K562 (cell line): Measurements from ENCODE around the gene ZNF598. TPM values are rescaled to one million over a fixed set of nuclear protein-coding genes. Genes with fewer than 3 reads are reported as not detected.

ENCODE experiments used
- ARID1B ChIP-seq: fragments of 450-650 bp; IDR thresholded peaks from 2 replicates; pipeline ENCODE4 v1.6.1; 2016; ENCODE audit warnings: antibody characterized with exemption, mild to moderate bottlenecking, inconsistent platforms
- ATF6 ChIP-seq: sonication (generic); formaldehyde crosslinking; IDR thresholded peaks from 2 replicates; pipeline ENCODE4 v1.4.0; 2020; ENCODE audit warnings: mild to moderate bottlenecking, missing genetic modification reagents
- MAFF ChIP-seq: IDR thresholded peaks from 2 replicates; pipeline ENCODE4 v1.6.1; 2012; ENCODE audit warnings: low read length, improper control_type of control experiment
- NEUROD1 ChIP-seq: fragments of 150-350 bp; IDR thresholded peaks from 2 replicates; pipeline ENCODE4 v1.6.1; 2014; ENCODE audit warnings: borderline replicate concordance, low read length, low read depth; ENCODE audit not compliant: partially characterized antibody
- PCBP2 ChIP-seq: fragments of 200-400 bp; formaldehyde crosslinking; IDR thresholded peaks from 2 replicates; pipeline ENCODE4 v1.6.1; 2018; ENCODE audit warnings: low read length, low read depth, mild to moderate bottlenecking, moderate library complexity; ENCODE audit not compliant: poor library complexity, severe bottlenecking
- PRMT5 ChIP-seq: sonication (generic); formaldehyde crosslinking; IDR thresholded peaks from 2 replicates; pipeline ENCODE4 v1.5.0; 2020; ENCODE audit warnings: missing genetic modification reagents
- RB1 ChIP-seq: fragments of 450-650 bp; IDR thresholded peaks from 2 replicates; pipeline ENCODE4 v1.6.1; 2017; ENCODE audit warnings: low read depth, mild to moderate bottlenecking
- RUNX1 ChIP-seq: sonication (generic); IDR thresholded peaks from 2 replicates; pipeline ENCODE4 v1.6.1; 2016; ENCODE audit warnings: antibody characterized with exemption, low read depth
- SREBF2 ChIP-seq: sonication (generic); formaldehyde crosslinking; IDR thresholded peaks from 2 replicates; pipeline ENCODE4 v1.4.0; 2020; ENCODE audit warnings: mild to moderate bottlenecking, missing genetic modification reagents
- ZNF143 ChIP-seq: sonication (generic); formaldehyde crosslinking; IDR thresholded peaks from 2 replicates; pipeline ENCODE4 v1.9.0; 2022; ENCODE audit warnings: mild to moderate bottlenecking, missing genetic modification reagents
- ZNF232 ChIP-seq: sonication (generic); formaldehyde crosslinking; IDR thresholded peaks from 2 replicates; pipeline ENCODE4 v1.8.0; 2022; ENCODE audit warnings: mild to moderate bottlenecking, missing genetic modification reagents
- ZNF24 ChIP-seq: fragments of 450-650 bp; IDR thresholded peaks from 2 replicates; pipeline ENCODE4 v1.6.1; 2016
- ZNF668 ChIP-seq: fragments of 250-450 bp; sonication (Bioruptor Pico); IDR thresholded peaks from 2 replicates; pipeline ENCODE4 v1.8.0; 2022; ENCODE audit warnings: mild to moderate bottlenecking, inconsistent platforms
- ZNF717 ChIP-seq: fragments of 250-450 bp; sonication (Bioruptor Pico); IDR thresholded peaks from 2 replicates; pipeline ENCODE4 v1.5.0; 2021
- polyA plus RNA-seq, 8 experiments: library from polyadenylated mRNA; depleted of rRNA in 4 of 8; stranded (reverse) in 5 of 8; unstranded in 3 of 8; fragments of >200 nt; fragmentation: Nextera tagmentation in 2 of 8; fragmentation: Illumina TruSeq in 1 of 8; extraction: Ambion mirVana in 2 of 8; extraction: Trizol in 1 of 8; gene quantifications; 2 replicates each; pipeline versions ENCODE4 v1.2.1 to v1.2.3, GENCODE V29; 2011 to 2014; ENCODE audit warnings: inconsistent platforms in 1 of 8, missing spikeins in 1 of 8
- total RNA-seq, 7 experiments: library from RNA; depleted of rRNA in 6 of 7; stranded (reverse); fragments of >200 nt in 6 of 7; fragmentation: Illumina TruSeq in 2 of 7; extraction: Trizol in 2 of 7; gene quantifications; 2 replicates each; pipeline versions ENCODE4 v1.2.1 to v1.2.3, GENCODE V29; 2011 to 2021; ENCODE audit warnings: low replicate concordance in 1 of 7
- TF ChIP-seq, protein P1 (sequence below): fragments of 450-650 bp; formaldehyde crosslinking; IDR thresholded peaks from 2 replicates; pipeline ENCODE4 v1.4.0; 2020; ENCODE audit warnings: mild to moderate bottlenecking, moderate library complexity
- TF ChIP-seq, protein P2 (sequence below): conservative IDR thresholded peaks from 2 replicates; pipeline ENCODE4 v1.6.1; 2011; ENCODE audit warnings: low read depth, mild to moderate bottlenecking, low read length; ENCODE audit not compliant: control insufficient read depth
- TF ChIP-seq, protein P3 (sequence below): sonication (generic); IDR thresholded peaks from 2 replicates; pipeline ENCODE4 v1.6.1; 2016
- TF ChIP-seq, protein P4 (sequence below): sonication (generic); formaldehyde crosslinking; IDR thresholded peaks from 2 replicates; pipeline ENCODE4 v1.8.0; 2022; ENCODE audit warnings: missing genetic modification reagents, mild to moderate bottlenecking, moderate library complexity, borderline replicate concordance
- TF ChIP-seq, protein P5 (sequence below): sonication (generic); formaldehyde crosslinking; IDR thresholded peaks from 2 replicates; pipeline ENCODE4 v1.8.1; 2022; ENCODE audit warnings: missing genetic modification reagents

ZNF598 gene
- total and polyA plus RNA-seq, 9 of the 15 experiments (the other 6 are each of a cell fraction or from before 2014, with no cell fraction given), result 0.11 to 115 (median 29.6) TPM

DNA sequence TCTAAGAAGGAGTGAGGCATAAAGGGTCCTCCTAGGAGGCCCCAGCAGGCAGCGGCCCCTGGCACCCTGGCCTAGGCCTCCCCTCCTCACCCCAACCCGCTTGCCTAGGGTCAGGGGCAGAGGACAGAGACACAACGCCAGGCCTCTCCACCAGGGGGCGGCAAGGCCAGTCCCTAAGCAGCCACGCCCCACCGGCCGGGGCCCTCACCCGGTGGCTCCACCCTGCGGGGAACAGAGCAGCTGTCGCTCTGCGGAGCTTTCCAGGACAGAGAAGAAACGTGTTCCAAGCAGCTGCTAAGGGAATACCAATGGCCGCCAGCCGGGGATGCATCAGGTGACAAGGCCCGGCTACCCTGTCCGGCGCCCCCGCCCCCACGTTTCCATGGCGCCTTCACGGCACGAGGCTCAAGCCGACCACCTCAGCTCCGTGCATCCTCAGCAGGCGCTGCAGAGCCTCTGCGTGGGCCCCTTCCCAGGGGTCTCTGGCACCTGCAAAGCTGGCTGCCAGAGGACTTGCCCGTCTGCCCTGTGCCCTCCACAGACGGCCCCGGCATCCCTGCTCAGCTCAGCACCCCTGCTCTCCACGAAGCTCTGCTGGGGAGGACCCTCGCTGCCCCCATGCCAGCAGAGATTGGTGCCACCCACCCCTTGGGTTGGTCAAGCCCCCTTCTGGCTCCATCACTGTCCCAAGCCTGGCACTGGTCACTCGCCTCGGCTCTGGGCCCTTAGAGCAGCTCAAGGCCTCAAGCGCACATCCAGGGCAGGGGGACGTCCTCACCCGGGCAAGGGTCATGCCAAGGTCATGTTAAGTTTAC, 5.6 kb downstream of the ZNF598 start (continued):
- TF ChIP-seq SREBF2, result no peak
- no peak for TF ChIP-seq ZNF143 (CRISPR knock-in tag)
- TF ChIP-seq, protein P1, sequence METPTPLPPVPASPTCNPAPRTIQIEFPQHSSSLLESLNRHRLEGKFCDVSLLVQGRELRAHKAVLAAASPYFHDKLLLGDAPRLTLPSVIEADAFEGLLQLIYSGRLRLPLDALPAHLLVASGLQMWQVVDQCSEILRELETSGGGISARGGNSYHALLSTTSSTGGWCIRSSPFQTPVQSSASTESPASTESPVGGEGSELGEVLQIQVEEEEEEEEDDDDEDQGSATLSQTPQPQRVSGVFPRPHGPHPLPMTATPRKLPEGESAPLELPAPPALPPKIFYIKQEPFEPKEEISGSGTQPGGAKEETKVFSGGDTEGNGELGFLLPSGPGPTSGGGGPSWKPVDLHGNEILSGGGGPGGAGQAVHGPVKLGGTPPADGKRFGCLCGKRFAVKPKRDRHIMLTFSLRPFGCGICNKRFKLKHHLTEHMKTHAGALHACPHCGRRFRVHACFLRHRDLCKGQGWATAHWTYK (CRISPR knock-in tag), result no peak
- TF ChIP-seq RB1, result peak; percentile 81
- TF ChIP-seq MAFF, result no peak
- TF ChIP-seq RUNX1, result no peak
- TF ChIP-seq, protein P2, sequence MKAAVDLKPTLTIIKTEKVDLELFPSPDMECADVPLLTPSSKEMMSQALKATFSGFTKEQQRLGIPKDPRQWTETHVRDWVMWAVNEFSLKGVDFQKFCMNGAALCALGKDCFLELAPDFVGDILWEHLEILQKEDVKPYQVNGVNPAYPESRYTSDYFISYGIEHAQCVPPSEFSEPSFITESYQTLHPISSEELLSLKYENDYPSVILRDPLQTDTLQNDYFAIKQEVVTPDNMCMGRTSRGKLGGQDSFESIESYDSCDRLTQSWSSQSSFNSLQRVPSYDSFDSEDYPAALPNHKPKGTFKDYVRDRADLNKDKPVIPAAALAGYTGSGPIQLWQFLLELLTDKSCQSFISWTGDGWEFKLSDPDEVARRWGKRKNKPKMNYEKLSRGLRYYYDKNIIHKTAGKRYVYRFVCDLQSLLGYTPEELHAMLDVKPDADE, result peak; percentile 87
- no peak for TF ChIP-seq PRMT5 (CRISPR knock-in tag)
- TF ChIP-seq PCBP2, result no peak
- no peak for TF ChIP-seq ZNF717 (CRISPR knock-in tag)
- peak; percentile 25; the same call in 1 of the 2 replicates for TF ChIP-seq ARID1B
- peak; percentile 69 for TF ChIP-seq NEUROD1
- TF ChIP-seq, protein P3, sequence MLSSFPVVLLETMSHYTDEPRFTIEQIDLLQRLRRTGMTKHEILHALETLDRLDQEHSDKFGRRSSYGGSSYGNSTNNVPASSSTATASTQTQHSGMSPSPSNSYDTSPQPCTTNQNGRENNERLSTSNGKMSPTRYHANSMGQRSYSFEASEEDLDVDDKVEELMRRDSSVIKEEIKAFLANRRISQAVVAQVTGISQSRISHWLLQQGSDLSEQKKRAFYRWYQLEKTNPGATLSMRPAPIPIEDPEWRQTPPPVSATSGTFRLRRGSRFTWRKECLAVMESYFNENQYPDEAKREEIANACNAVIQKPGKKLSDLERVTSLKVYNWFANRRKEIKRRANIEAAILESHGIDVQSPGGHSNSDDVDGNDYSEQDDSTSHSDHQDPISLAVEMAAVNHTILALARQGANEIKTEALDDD, result no peak
- no peak for TF ChIP-seq ZNF668 (CRISPR knock-in tag)
- TF ChIP-seq, protein P4, sequence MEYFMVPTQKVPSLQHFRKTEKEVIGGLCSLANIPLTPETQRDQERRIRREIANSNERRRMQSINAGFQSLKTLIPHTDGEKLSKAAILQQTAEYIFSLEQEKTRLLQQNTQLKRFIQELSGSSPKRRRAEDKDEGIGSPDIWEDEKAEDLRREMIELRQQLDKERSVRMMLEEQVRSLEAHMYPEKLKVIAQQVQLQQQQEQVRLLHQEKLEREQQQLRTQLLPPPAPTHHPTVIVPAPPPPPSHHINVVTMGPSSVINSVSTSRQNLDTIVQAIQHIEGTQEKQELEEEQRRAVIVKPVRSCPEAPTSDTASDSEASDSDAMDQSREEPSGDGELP (CRISPR knock-in tag), result peak; percentile 98
- no peak for TF ChIP-seq ATF6 (CRISPR knock-in tag)
- TF ChIP-seq, protein P5, sequence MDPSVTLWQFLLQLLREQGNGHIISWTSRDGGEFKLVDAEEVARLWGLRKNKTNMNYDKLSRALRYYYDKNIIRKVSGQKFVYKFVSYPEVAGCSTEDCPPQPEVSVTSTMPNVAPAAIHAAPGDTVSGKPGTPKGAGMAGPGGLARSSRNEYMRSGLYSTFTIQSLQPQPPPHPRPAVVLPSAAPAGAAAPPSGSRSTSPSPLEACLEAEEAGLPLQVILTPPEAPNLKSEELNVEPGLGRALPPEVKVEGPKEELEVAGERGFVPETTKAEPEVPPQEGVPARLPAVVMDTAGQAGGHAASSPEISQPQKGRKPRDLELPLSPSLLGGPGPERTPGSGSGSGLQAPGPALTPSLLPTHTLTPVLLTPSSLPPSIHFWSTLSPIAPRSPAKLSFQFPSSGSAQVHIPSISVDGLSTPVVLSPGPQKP (CRISPR knock-in tag), result no peak
- TF ChIP-seq ZNF24, result no peak
- TF ChIP-seq ZNF232 (CRISPR knock-in tag), result no peak
